HepG2 (cell line): Measurements from ENCODE around the gene RAP2A. TPM values are rescaled to one million over a fixed set of nuclear protein-coding genes. Genes with fewer than 3 reads are reported as not detected.

ENCODE experiments used
- ATAC-seq: fragments of 200-7000 bp; cut with Tn5 transposase; 3 replicates; pipeline ENCODE4 v1.9.1; 2020; ENCODE audit warnings: mild to moderate bottlenecking, moderate library complexity
- BruUV-seq: library from RNA; stranded (reverse); fragments of 400-500 nt; replicated peaks from 2 replicates; lab custom pipeline; 2021; lab: Mats Ljungman, UMichigan
- CTCF ChIA-PET: fragments of 300-600 bp; formaldehyde crosslinking; extraction: SDS; loops from one replicate; lab custom pipeline; 2021; ENCODE audit warnings: low total read pairs, inconsistent platforms, low intra/inter-chr PET ratio; lab: Yijun Ruan, JAX
- POLR2A ChIA-PET: fragments of 350-600 bp; sonication (Branson Sonifier 250); formaldehyde crosslinking; loops from one replicate; lab custom pipeline; 2020; ENCODE audit warnings: antibody characterized with exemption, inconsistent platforms; lab: Yijun Ruan, JAX
- DNase-seq: peaks from one replicate; pipeline ENCODE4 v3.0.0-alpha.2; 2015; ENCODE audit warnings: low spot score
- FAIRE-seq: peaks from 3 replicates; lab custom pipeline; 2011; peaks lifted over from hg19 to GRCh38; lab: Jason Lieb, UNC
- H2AFZ ChIP-seq: one replicate; pipeline ENCODE4 v1.6.1; 2011; ENCODE audit warnings: low read length, inconsistent platforms
- H3K27ac ChIP-seq: fragments of 300-600 bp; 3 replicates; pipeline ENCODE4 v1.8.0; 2011; ENCODE audit warnings: mixed run types, mild to moderate bottlenecking, mixed read lengths, low read length, inconsistent platforms; ENCODE audit not compliant: insufficient read depth; ENCODE audit errors: extremely low read length
- H3K27me3 ChIP-seq, 2 experiments: fragments of 200-600 bp in 1 of 2; 2 replicates in 1 of 2; 3 replicates in 1 of 2; pipeline versions ENCODE4 v1.6.0 to v1.8.0; 2011; ENCODE audit warnings: low read length in 2 of 2, mild to moderate bottlenecking in 2 of 2, moderate library complexity in 2 of 2, inconsistent platforms in 1 of 2; ENCODE audit not compliant: insufficient read depth in 2 of 2, control insufficient read depth in 1 of 2
- H3K36me3 ChIP-seq, 2 experiments: fragments of 200-600 bp in 1 of 2; replicated peaks in 1 of 2; 2 replicates in 1 of 2; 3 replicates in 1 of 2; pipeline versions ENCODE4 v1.5.1 to v1.8.0; 2011; ENCODE audit warnings: low read length in 2 of 2, inconsistent platforms in 1 of 2; ENCODE audit not compliant: insufficient read depth in 2 of 2, control insufficient read depth in 1 of 2
- H3K4me1 ChIP-seq: 2 replicates; pipeline ENCODE4 v1.5.1; 2012; ENCODE audit warnings: low read length, inconsistent platforms; ENCODE audit not compliant: insufficient read depth
- H3K4me2 ChIP-seq: 2 replicates; pipeline ENCODE4 v1.6.0; 2011; ENCODE audit warnings: low read depth, low read length, inconsistent platforms
- H3K4me3 ChIP-seq, 3 experiments: fragments of 200-600 bp in 1 of 3; sonication (generic), shearing (Covaris generic) in 1 of 3; replicated peaks in 1 of 3; 2 replicates each; pipeline ENCODE4 v1.5.1; 2011 to 2016; ENCODE audit warnings: low read length in 3 of 3, inconsistent platforms in 2 of 3, low read depth in 2 of 3, mild to moderate bottlenecking in 2 of 3, control low read depth in 1 of 3, mixed read lengths in 1 of 3; ENCODE audit not compliant: insufficient read depth in 1 of 3
- H3K79me2 ChIP-seq: one replicate; pipeline ENCODE4 v1.6.1; 2011; ENCODE audit warnings: low read length, inconsistent platforms; ENCODE audit not compliant: insufficient read depth
- H3K9ac ChIP-seq: 2 replicates; pipeline ENCODE4 v1.6.0; 2011; ENCODE audit warnings: mild to moderate bottlenecking, low read depth, low read length, inconsistent platforms; ENCODE audit not compliant: insufficient read depth
- H3K9me3 ChIP-seq: 2 replicates; pipeline ENCODE4 v1.5.1; 2012; ENCODE audit warnings: mild to moderate bottlenecking, low read length
- H4K20me1 ChIP-seq: 2 replicates; pipeline ENCODE4 v1.6.0; 2011; ENCODE audit warnings: inconsistent platforms, mild to moderate bottlenecking, low read length, moderate library complexity; ENCODE audit not compliant: insufficient read depth
- JUN ChIP-seq: sonication (generic); formaldehyde crosslinking; IDR thresholded peaks from 2 replicates; pipeline ENCODE4 v1.4.0; 2020; ENCODE audit warnings: mild to moderate bottlenecking, missing genetic modification reagents
- KLF13 ChIP-seq: sonication (generic); formaldehyde crosslinking; IDR thresholded peaks from 2 replicates; pipeline ENCODE4 v1.4.0; 2020; ENCODE audit warnings: mild to moderate bottlenecking, missing genetic modification reagents
- PAX8 ChIP-seq: sonication (generic); formaldehyde crosslinking; IDR thresholded peaks from 2 replicates; pipeline ENCODE4 v1.8.0; 2022; ENCODE audit warnings: mild to moderate bottlenecking, missing genetic modification reagents, borderline replicate concordance
- SAFB2 ChIP-seq: sonication (generic); formaldehyde crosslinking; IDR thresholded peaks from 2 replicates; pipeline ENCODE4 v1.5.1; 2020; ENCODE audit warnings: missing genetic modification reagents, low read depth, mild to moderate bottlenecking, borderline replicate concordance
- SETDB1 ChIP-seq: sonication (generic); formaldehyde crosslinking; IDR thresholded peaks from 2 replicates; pipeline ENCODE4 v1.5.1; 2020; ENCODE audit warnings: missing genetic modification reagents, mild to moderate bottlenecking, borderline replicate concordance
- SIX4 ChIP-seq: sonication (generic); formaldehyde crosslinking; IDR thresholded peaks from 2 replicates; pipeline ENCODE4 v1.4.0; 2020; ENCODE audit warnings: missing genetic modification reagents
- SKI ChIP-seq: fragments of 450-650 bp; IDR thresholded peaks from one replicate; pipeline ENCODE4 v1.6.1; 2018; ENCODE audit warnings: mild to moderate bottlenecking; ENCODE audit not compliant: partially characterized antibody
- THYN1 ChIP-seq: sonication (generic); formaldehyde crosslinking; IDR thresholded peaks from 2 replicates; pipeline ENCODE4 v1.8.1; 2023; ENCODE audit warnings: low read depth, mild to moderate bottlenecking, moderate library complexity, missing genetic modification reagents, borderline replicate concordance
- TOPORS ChIP-seq: sonication (generic); formaldehyde crosslinking; IDR thresholded peaks from 2 replicates; pipeline ENCODE4 v1.8.0; 2023; ENCODE audit warnings: mild to moderate bottlenecking, missing genetic modification reagents
- ZNF121 ChIP-seq: sonication (generic); formaldehyde crosslinking; IDR thresholded peaks from 2 replicates; pipeline ENCODE4 v1.5.0; 2020; ENCODE audit warnings: mild to moderate bottlenecking, missing genetic modification reagents
- ZNF230 ChIP-seq: sonication (generic); formaldehyde crosslinking; IDR thresholded peaks from 2 replicates; pipeline ENCODE4 v1.4.0; 2020; ENCODE audit warnings: mild to moderate bottlenecking, missing genetic modification reagents
- ZNF574 ChIP-seq: sonication (generic); formaldehyde crosslinking; IDR thresholded peaks from 2 replicates; pipeline ENCODE4 v1.4.0; 2020; ENCODE audit warnings: missing genetic modification reagents
- ZNF629 ChIP-seq: sonication (generic); formaldehyde crosslinking; conservative IDR thresholded peaks from 2 replicates; pipeline ENCODE4 v1.5.0; 2020; ENCODE audit warnings: missing genetic modification reagents
- ZNF776 ChIP-seq: sonication (generic); formaldehyde crosslinking; IDR thresholded peaks from 2 replicates; pipeline ENCODE4 v1.4.0; 2020; ENCODE audit warnings: mild to moderate bottlenecking, missing genetic modification reagents
- WGBS: methylation state at CpG from one replicate; pipeline ENCODE4 v1.1.6; 2017; ENCODE audit warnings: low lambda C conversion rate; 5-methylcytosine and 5-hydroxymethylcytosine counted together
- in situ Hi-C: cut with HindIII; loops from 2 replicates; pipeline ENCODE4 v1.10.0; 2017; ENCODE audit warnings: low pct_unique_long_range_greater_than_20kb; ENCODE audit not compliant: extremely low pct_ligation_motif_present
- intact Hi-C: fragments of 100-400 bp; cut with micrococcal nuclease; formaldehyde crosslinking; loops from one replicate; pipeline ENCODE4 v1.10.0; 2022; ENCODE audit not compliant: unreplicated experiment
- polyA plus RNA-seq, 8 experiments: library from polyadenylated mRNA; depleted of rRNA in 3 of 8; stranded (reverse) in 7 of 8; unstranded in 1 of 8; fragments of >200 nt; fragmentation: Illumina TruSeq in 4 of 8; extraction: Trizol in 4 of 8; gene quantifications; 2 replicates each; pipeline versions ENCODE4 v1.2.1 to v1.2.3, GENCODE V29; 2011 to 2016; ENCODE audit warnings: low read depth in 4 of 8, missing spikeins in 1 of 8, mixed read lengths in 1 of 8; ENCODE audit not compliant: insufficient read depth in 1 of 8
- total RNA-seq, 5 experiments: library from RNA; depleted of rRNA; stranded (reverse); fragments of >200 nt; fragmentation: Illumina TruSeq; extraction: Trizol; gene quantifications; 2 replicates each; pipeline ENCODE4 v1.2.3, GENCODE V29; 2016; ENCODE audit warnings: low read depth in 1 of 5

Gene RAP2A
- total and polyA plus RNA-seq, 2 of the 13 experiments (the other 11 are each of a cell fraction or from before 2014, with no cell fraction given): 9.9 to 23.1 TPM

GRCh38 chr13:97417698-97418097, 16.3 kb upstream of the RAP2A start (continued):
- TF ChIP-seq ZNF574 (CRISPR knock-in tag) (no peak), JUN (no peak)
- TF ChIP-seq, all 625 proteins: peak for 0

- Histone ChIP-seq H3K27ac (no peak overlapping the region), H3K36me3 (no peaks in the 10 kb centered on the region), H4K20me1 (no peaks in the 10 kb centered on the region), H3K79me2 (no peaks in the 10 kb centered on the region), H3K9me3 (no peaks in the 10 kb centered on the region), H3K9ac (no peak overlapping the region), H2AFZ (no peak overlapping the region), H3K4me3 (no peak overlapping the region), H3K27me3 (peaks cover 0 to 9% of the 10 kb centered on the region in 2 experiments; a peak in 1 of 5 replicates), H3K4me1 (peaks cover 20% of the 10 kb centered on the region), H3K4me2 (no peak overlapping the region)
- 31% methylated on average over 8 of the region's 8 CpGs for WGBS
- ATAC-seq: no peak
- no peak for DNase-seq
- POLR2A ChIA-PET: interaction anchor here (2.7 kb wide), 1 partner anchor 11 kb away, joined by 6 read pairs; no protein-coding TSS in a partner anchor
- TF ChIP-seq THYN1 (no peak), PAX8 (CRISPR knock-in tag) (no peak), SETDB1 (CRISPR knock-in tag) (no peak), ZNF629 (CRISPR knock-in tag) (no peak), SAFB2 (CRISPR knock-in tag) (no peak), SKI (no peak), TOPORS (CRISPR knock-in tag) (no peak), KLF13 (CRISPR knock-in tag) (no peak), SIX4 (CRISPR knock-in tag) (no peak), ZNF121 (CRISPR knock-in tag) (no peak), ZNF230 (CRISPR knock-in tag) (no peak), ZNF776 (CRISPR knock-in tag) (no peak)
- in situ Hi-C loops: no loop called here
- CTCF ChIA-PET: no interaction called here
- FAIRE-seq: no peak
- BruUV-seq: no TSS peak
- intact Hi-C loops: no loop called here
Measured at GRCh38 chr13:97422118-97423054, 11.6 kb upstream of the RAP2A start.
